Sigmoid colon (tissue), 4 donors: ENCODE data around the gene DIP2C.

Source experiments
- CTCF ChIP-seq, 4 experiments: fragments of 450-650 bp in 3 of 4; fragments of 200-600 bp in 1 of 4; IDR thresholded peaks; one replicate each; pipeline ENCODE4 v1.5.1; 2016 to 2019; ENCODE audit warnings: antibody characterized with exemption in 4 of 4, mild to moderate bottlenecking in 3 of 4, moderate library complexity in 2 of 4
- POLR2A ChIP-seq, 2 donors: fragments of 450-650 bp; IDR thresholded peaks; one replicate each; pipeline ENCODE4 v1.6.1; 2016; ENCODE audit warnings: antibody characterized with exemption in 2 of 2, mild to moderate bottlenecking in 2 of 2, moderate library complexity in 2 of 2
- POLR2AphosphoS5 ChIP-seq, 4 donors: sonication (generic); formaldehyde crosslinking; IDR thresholded peaks; one replicate each; pipeline ENCODE4 v1.6.1; 2017; ENCODE audit warnings: antibody characterized with exemption in 4 of 4

GRCh38 chr10:389261-389790 is 300.1 kb downstream of the DIP2C start:
- TF ChIP-seq CTCF (IDR thresholded peaks at IDR 0.05) = no peak
- TF ChIP-seq POLR2A (IDR thresholded peaks at IDR 0.05) = no peak
- TF ChIP-seq POLR2AphosphoS5 (IDR thresholded peaks at IDR 0.05) = no peak
